Activated naive CD4-positive, alpha-beta T cell treated with anti-CD3 and anti-CD28 coated beads, Interleukin-2, amount 50 U/mL, for 24 hours (primary cell): Measurements from ENCODE around the gene ZNF117.
"Not testable (repeated sequence)": the region's sequence is repeated elsewhere in the genome, so short reads cannot be mapped to it uniquely, and the experiment has no call there.

Experiments
- H3K27ac Mint-ChIP-seq: one replicate; pipeline ENCODE4 v1.8.0; 2021; ENCODE audit warnings: mild to moderate bottlenecking, mixed read lengths
- H3K27me3 Mint-ChIP-seq: one replicate; pipeline ENCODE4 v1.8.0; 2021; ENCODE audit warnings: mixed read lengths
- H3K36me3 Mint-ChIP-seq: one replicate; pipeline ENCODE4 v1.8.0; 2021; ENCODE audit warnings: mixed read lengths
- H3K4me1 Mint-ChIP-seq: one replicate; pipeline ENCODE4 v1.8.0; 2021; ENCODE audit warnings: mixed read lengths
- H3K4me3 Mint-ChIP-seq: one replicate; pipeline ENCODE4 v1.8.0; 2021; ENCODE audit warnings: mild to moderate bottlenecking, mixed read lengths
- H3K9me3 Mint-ChIP-seq: one replicate; pipeline ENCODE4 v1.8.0; 2021; ENCODE audit warnings: mixed read lengths

The ZNF117 gene

DNA sequence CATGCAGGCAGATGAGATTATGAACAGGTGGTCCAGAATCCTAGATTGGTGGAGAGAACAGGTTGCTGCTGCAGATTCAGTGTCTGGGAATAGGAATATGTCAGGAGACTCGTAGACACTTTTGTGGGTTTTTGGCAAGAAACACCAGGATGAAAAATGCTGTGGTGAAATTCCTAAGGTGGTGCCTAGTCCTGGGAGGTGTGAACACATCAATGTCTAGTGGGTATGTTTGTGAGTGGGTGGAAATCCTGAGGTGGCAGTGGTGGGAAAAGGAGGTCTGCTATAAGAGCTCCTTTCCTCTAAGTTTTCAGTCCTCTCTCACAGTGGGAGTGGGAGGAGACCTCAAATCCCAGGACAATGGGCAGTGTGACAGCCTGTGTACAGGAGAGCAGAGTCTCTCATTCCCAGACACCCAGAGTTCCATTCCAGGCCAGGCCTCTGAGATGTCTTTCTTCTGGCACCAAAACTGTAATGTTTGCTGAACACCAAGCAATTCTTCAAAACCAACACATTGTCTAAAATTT lies 10.5 kb upstream of the ZNF117 start:
- Mint-ChIP-seq H3K27me3 (no peaks in the 10 kb centered on the region), H3K27ac (no peak overlapping the region), H3K4me3 (no peak overlapping the region), H3K9me3 (peaks cover 30% of the 10 kb centered on the region), H3K4me1 (peaks cover 40% of the 10 kb centered on the region), H3K36me3 (peaks cover 53% of the 10 kb centered on the region)

DNA sequence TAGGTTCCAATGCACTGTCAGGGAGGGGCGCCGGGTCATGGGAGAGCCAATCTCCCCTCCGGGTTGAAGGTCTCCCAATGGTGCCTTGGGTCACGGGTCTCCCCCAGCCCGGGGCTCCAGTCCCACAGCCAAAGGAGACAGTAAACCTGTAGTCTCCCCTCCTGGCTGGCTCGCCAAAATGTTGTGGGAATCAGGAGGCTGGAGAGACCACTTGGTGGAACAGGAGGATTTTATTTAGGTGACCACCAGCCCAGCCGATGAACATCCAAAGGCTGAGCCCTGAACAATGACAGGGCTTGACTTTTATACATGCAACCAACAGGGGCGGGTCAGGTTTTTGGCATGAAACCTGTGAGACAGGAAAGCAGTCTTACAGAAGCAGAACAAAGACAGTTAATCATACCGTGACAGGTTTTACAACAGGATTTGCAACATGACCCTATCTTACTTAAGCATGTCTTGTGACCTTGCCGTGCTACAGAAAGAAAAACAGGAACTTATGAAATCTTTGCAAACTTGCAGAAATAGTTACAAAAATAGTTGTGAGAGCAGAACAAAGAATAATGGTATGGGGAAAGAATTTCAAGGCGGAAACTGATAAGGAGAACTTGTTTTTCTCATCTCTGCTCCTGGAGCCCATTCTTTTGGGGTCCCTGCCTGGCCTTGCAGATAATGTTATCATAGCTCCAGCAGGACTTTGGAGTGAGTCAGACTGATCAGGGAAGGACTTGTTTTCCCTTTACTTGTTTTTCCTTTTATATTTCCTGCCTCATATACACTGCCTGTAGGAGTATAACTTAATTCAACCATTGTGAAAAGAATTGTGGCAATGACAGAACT lies 8.5 kb upstream of the ZNF117 start:
- Mint-ChIP-seq H3K9me3 (peaks cover 31% of the 10 kb centered on the region), H3K36me3 (peaks cover 47% of the 10 kb centered on the region)

DNA sequence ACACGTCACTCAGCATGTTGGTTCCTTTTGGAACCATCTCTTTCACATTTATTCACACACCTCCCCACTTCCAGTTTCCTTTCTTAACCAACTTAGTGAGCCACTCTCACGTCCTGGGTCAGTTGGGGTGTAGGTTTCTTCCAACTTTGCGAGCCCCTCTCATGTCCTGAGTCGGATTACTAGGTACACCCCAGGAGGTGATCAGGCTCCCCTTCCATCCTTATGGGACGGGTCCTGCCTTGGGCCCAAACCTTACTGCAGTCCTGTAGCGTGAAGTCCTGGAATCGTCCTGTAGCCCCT lies 8.0 kb upstream of the ZNF117 start:
- Mint-ChIP-seq H3K27ac (no peak overlapping the region), H3K27me3 (no peaks in the 10 kb centered on the region), H3K4me3 (no peak overlapping the region), H3K4me1 (peaks cover 20% of the 10 kb centered on the region), H3K9me3 (peaks cover 31% of the 10 kb centered on the region), H3K36me3 (peaks cover 45% of the 10 kb centered on the region)

More for the DNA sequence above, 8.5 kb upstream of the ZNF117 start:
- H3K4me1 Mint-ChIP-seq: peaks cover 25% of the 10 kb centered on the region
- no peak overlapping the region for H3K4me3 Mint-ChIP-seq
- H3K27ac Mint-ChIP-seq: no peak overlapping the region
- H3K27me3 Mint-ChIP-seq: no peaks in the 10 kb centered on the region

DNA sequence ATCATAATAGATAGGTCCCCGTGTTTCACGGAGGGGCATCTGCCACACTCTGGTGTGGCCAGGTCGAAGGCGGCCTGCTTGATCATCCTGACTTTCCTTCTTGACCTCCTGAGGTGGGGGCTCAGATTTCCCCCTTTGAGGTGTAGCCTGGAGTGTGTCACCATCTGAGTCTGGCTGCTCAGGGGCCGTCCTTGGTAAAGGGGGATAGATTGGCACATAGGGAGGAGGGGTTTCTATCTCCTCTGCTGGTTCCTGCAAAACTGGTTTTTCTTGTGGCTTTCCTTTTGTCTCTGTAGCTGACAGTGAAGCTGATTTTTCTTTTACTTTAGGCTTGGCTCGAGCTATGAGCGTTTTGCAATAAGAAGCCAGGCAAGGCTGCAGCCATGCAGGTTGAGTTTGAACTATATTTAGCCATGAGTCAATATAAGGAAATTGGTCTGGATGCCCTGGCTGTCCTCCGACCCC lies 7.1 kb upstream of the ZNF117 start:
- Mint-ChIP-seq H3K9me3 (peaks cover 27% of the 10 kb centered on the region), H3K36me3 (peaks cover 37% of the 10 kb centered on the region), H3K4me3 (no peak overlapping the region), H3K4me1 (peaks cover 12% of the 10 kb centered on the region), H3K27ac (no peak overlapping the region), H3K27me3 (no peaks in the 10 kb centered on the region)

DNA sequence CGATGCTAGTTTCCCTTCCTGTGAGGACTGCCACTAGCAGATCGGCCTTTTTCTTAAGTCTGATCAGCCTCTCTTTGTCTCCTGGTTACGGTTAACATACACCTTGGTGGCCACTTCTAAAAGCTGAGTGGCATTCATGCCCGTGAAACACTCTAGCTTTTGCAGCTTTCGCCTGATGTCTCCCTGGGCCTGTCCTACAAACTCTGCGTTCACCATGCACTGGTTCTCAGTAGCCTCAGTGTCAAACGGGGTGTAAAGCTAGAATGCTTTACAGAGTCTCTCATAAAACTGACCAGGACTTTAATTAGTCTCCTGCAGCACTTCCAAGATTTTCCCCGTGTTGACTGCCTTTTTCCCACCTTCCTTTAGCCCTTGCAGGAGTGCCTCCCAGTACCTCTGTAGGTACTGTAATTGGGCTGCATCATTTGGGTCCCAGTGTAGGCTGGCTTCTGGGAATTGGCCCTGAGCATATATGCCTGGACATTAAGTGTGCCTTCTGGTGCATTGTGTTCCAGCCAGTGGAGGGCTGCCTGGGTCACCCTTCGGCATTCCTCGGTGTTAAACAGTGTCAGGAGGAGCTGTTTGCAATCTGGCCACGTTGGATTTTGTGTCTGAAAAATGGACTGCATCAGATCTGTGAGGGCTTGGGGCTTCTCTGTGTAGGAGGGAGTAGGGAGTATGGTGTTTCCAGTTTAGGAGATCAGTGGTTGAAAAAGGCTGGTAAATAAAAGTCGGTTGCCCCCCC lies 6.5 kb upstream of the ZNF117 start:
- H3K9me3 Mint-ChIP-seq: peaks cover 30% of the 10 kb centered on the region
- H3K27ac Mint-ChIP-seq: no peak overlapping the region
- H3K27me3 Mint-ChIP-seq: no peaks in the 10 kb centered on the region
- no peak overlapping the region for H3K4me3 Mint-ChIP-seq
- H3K4me1 Mint-ChIP-seq: peaks cover 8% of the 10 kb centered on the region
- peaks cover 36% of the 10 kb centered on the region for H3K36me3 Mint-ChIP-seq

DNA sequence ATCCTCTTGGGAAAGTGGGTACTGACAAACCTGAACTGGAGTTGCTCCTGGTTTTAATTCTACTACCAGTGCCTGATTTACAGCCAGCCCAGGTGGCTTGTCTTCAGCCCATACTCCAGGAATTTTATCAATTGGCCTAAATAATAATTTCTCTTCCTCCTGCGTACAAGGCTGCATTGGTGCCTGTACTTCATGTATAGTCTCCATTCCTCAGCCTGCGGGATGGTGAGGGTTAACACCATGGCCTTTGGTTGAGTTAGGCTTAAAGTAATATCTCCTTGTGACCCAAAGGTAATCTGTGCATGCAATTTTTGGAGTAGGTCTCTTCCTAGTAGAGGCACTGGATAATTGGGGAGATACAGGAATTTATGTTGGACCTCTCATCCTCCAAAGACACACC lies 5.5 kb upstream of the ZNF117 start:
- Mint-ChIP-seq H3K36me3 (peaks cover 35% of the 10 kb centered on the region), H3K27ac (no peak overlapping the region), H3K9me3 (peaks cover 33% of the 10 kb centered on the region), H3K4me1 (peaks cover 4% of the 10 kb centered on the region), H3K4me3 (no peak overlapping the region), H3K27me3 (no peaks in the 10 kb centered on the region)

DNA sequence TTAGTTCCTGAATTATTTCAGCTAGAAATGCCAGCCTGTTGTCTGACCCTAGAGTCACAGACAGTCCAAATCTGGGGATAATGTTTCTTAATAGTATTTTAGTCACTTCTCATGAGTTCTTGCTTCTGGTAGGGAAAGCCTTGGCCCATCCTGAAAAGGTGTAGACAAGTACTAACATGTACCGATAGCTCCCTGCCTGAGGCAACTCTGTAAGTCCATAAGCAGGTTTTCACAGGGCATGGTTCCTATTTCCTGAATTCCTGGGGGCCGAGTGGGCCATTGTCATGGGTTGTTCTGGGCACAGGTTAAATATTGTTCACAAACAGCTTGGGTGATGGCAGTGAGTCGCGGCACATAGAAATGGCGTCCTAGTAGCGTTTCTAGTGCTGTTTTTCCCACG lies 3.1 kb upstream of the ZNF117 start:
- H3K27me3 Mint-ChIP-seq: no peaks in the 10 kb centered on the region
- H3K4me1 Mint-ChIP-seq: no peaks in the 10 kb centered on the region
- H3K27ac Mint-ChIP-seq: no peak overlapping the region
- peaks cover 41% of the 10 kb centered on the region for H3K9me3 Mint-ChIP-seq
- no peak overlapping the region for H3K4me3 Mint-ChIP-seq
- H3K36me3 Mint-ChIP-seq: peaks cover 27% of the 10 kb centered on the region

DNA sequence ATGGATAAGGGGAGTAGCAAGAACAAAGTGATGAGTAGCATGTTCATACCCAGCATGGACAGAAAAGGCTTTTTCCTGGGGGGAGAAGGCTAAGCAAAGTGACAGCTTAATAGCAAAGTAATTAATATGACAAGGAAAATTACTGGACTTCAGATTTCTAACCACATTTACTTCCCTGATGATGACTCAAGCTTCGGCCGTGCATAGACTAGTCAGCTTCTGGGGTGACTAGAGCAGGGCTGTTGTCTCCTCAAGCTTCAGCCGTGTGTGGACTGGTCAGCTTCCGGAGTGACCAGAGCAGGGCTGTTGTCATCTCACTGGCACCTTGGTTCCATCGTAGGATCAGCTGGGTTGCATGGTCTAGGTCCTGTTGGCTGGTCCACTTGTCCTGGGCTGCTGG lies 2.1 kb upstream of the ZNF117 start:
- no peak overlapping the region for H3K27ac Mint-ChIP-seq
- H3K36me3 Mint-ChIP-seq: peaks cover 30% of the 10 kb centered on the region
- no peaks in the 10 kb centered on the region for H3K27me3 Mint-ChIP-seq
- no peaks in the 10 kb centered on the region for H3K4me1 Mint-ChIP-seq
- H3K4me3 Mint-ChIP-seq: no peak overlapping the region
- peaks cover 43% of the 10 kb centered on the region for H3K9me3 Mint-ChIP-seq

DNA sequence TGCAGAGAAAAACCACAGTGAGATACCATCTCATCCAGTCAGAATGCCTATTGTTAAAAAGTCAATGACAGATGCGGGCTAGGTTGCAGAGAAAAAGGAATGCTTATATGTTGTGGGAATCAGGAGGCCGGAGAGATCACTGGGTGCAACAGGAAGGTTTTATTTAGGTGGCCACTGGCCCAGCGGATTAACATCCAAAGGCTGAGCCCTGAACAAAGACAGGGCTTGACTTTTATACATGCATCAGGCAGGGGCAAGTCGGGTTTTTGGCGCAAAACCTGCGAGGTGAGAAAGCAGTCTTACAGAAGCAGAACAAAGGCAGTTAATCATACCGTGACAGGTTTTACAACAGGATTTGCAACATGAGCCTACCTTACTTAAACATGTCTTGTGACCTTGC lies 620 bp downstream of the ZNF117 start:
- H3K9me3 Mint-ChIP-seq: peaks cover 54% of the 10 kb centered on the region

DNA sequence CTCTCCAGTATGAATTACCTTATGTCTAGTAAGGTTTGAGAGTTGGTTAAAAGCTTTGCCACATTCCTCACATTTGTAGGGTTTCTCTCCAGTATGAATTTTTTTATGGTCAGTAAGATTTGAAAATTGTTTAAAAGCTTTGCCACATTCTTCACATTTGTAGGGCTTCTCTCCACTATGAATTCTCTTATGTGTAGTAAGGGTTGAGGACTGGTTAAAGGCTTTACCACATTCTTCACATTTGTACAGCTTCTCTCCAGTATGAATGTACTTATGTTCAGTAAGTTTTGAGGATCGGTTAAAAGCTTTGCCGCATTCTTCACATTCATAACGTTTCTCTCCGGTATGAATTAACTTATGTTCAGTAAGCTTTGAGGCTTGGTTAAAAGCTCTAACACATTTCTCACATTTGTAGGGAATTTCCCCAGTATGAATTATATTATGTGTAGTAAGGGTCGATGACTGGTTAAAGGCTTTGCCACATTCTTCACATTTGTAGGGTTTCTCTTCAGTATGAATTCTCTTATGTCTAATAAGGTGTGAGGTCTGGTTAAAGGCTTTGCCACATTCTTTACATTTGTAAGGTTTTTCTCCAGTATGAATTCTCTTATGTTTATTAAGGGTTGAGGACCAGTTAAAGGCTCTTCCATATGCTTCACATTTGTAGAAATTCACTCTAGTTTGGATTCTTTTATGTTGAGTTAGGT lies 12.2 kb downstream of the ZNF117 start:
- Mint-ChIP-seq H3K4me3 (no peak overlapping the region), H3K9me3 (peaks cover 39% of the 10 kb centered on the region), H3K27ac (no peak overlapping the region), H3K27me3 (no peaks in the 10 kb centered on the region), H3K36me3 (peaks cover 57% of the 10 kb centered on the region), H3K4me1 (no peaks in the 10 kb centered on the region)

More for the DNA sequence above, 620 bp downstream of the ZNF117 start:
- no peaks in the 10 kb centered on the region for H3K27me3 Mint-ChIP-seq
- H3K4me1 Mint-ChIP-seq: no peaks in the 10 kb centered on the region
- H3K36me3 Mint-ChIP-seq: peaks cover 50% of the 10 kb centered on the region
- H3K4me3 Mint-ChIP-seq: no peak overlapping the region
- H3K27ac Mint-ChIP-seq: no peak overlapping the region

DNA sequence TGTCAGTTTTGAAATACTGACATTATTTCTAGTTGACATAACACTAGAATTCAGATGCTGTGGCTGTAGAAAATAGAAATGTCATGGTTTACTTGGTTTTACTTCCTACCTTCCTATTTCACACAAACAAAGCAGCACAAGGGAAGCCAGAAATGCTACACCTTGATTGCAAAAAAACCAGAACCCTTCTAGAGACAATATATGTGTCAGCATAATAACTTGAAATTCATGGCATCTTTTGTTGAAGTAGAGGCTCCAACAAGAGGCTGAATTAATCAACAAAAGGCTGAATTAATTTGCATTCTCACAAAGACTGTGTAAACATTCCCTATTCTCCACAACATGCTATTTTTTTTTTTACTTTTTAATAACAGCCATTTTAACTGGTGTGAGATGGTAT lies 25.2 kb downstream of the ZNF117 start:
- no peaks in the 10 kb centered on the region for H3K27me3 Mint-ChIP-seq
- H3K36me3 Mint-ChIP-seq: peaks cover 7% of the 10 kb centered on the region
- peaks cover 16% of the 10 kb centered on the region for H3K9me3 Mint-ChIP-seq
- no peak overlapping the region for H3K27ac Mint-ChIP-seq
- no peaks in the 10 kb centered on the region for H3K4me1 Mint-ChIP-seq
- no peak overlapping the region for H3K4me3 Mint-ChIP-seq

DNA sequence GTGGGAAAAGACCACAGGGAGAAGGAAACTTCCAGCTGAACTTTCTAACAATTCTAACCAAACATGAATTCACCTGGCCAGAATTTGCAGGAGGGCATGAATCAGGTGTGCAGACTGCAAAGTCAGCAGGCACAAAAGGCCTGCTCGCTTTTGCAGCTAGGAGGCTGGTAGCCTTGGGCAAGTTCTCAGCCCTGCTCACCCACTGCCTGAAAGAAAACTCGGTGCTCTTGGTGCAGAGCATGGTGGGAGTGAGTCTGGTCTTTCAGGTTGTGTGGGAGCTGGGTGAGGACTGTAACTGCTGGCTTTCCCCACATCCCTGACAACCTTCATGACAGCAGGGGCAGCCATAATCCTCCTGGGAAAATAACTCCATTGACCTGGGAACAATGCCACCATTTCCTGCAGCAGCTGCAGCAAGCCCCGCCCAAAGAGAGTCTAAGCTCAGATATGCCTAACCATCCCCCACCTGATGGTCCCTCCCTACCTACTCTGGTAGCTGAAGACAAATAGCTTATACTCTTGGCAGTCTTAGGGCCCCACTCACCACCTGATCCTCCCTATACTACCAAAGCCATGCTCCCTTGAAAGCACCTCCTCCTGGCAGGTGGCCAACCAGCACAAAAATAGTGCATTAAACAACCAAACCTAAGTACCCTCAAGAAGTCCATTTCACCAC lies 31.6 kb downstream of the ZNF117 start:
- Mint-ChIP-seq H3K4me3 (no peak overlapping the region), H3K4me1 (no peaks in the 10 kb centered on the region), H3K9me3 (peaks cover 21% of the 10 kb centered on the region), H3K36me3 (peaks cover 5% of the 10 kb centered on the region), H3K27ac (no peak overlapping the region), H3K27me3 (peaks cover 5% of the 10 kb centered on the region)

DNA sequence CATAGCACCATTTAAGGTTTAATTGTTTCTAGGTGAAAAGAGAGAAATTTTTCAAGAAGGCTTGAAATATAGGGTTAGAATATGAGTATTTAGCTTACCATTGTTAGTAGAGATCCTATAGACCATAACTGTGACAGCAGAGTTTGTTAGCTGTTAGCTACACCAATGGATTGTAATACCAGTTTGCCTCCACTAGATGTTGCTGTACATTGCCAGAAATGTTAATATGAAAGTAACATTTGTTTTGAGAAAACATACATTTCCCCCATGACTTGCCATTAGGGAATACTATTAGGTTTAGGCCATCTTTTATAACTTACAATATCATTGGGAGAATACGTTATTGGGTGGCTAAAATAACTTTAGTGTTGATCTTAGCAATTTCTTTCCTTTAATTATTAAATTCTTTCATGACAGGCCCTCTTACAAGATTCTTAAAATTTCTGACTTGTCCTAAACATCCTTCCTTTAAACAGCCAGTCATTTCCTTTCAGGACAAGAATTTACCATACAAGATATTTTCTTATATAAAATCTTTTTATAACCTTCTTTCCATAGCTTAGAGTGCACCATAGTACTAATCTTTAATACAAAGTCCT lies 39.5 kb downstream of the ZNF117 start:
- H3K27me3 Mint-ChIP-seq: peaks cover 33% of the 10 kb centered on the region
- peaks cover 9% of the 10 kb centered on the region for H3K4me1 Mint-ChIP-seq
- no peaks in the 10 kb centered on the region for H3K9me3 Mint-ChIP-seq
- H3K36me3 Mint-ChIP-seq: no peaks in the 10 kb centered on the region
- no peak overlapping the region for H3K27ac Mint-ChIP-seq
- H3K4me3 Mint-ChIP-seq: no peak overlapping the region

DNA sequence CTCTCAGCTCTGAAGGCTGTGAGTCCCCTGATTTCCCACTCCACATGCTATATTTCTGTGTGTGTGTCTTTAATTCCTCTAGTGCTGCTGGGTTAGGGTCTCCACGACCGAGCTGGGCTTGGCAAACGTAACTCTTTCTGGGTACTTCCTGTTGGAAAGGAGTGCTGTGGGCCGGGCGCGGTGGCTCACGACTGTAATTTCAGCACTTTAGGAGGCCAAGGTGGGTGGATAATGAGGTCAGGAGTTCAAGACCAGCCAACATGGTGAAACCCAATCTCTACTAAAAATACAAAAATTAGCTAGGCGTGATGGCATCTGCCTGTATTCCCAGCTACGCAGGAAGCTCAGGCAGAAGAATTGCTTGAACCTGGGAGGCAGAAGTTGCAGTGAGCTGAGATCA lies 40.2 kb downstream of the ZNF117 start:
- H3K27ac Mint-ChIP-seq, H3K4me1 Mint-ChIP-seq, H3K36me3 Mint-ChIP-seq, H3K4me3 Mint-ChIP-seq, H3K9me3 Mint-ChIP-seq: not testable (repeated sequence)
- H3K27me3 Mint-ChIP-seq: peaks cover 37% of the 10 kb centered on the region

DNA sequence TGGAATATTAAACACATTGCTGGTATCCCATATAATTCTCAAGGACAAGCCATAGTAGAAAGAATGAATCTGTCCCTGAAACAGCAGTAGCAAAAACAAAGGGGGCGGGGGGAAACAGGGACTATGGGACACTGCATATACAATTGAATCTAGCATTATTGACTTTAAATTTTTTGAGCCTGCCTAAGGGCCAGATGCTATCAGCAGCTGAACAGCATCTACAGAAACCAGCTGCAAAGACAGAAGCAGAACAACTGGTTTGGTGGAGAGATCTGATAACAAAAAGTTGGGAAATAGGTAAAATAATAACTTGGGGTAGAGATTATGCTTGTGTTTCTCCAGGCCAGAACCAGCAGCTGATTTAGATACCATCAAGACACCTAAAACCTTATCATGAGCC lies 42.1 kb downstream of the ZNF117 start:
- not testable (repeated sequence) for H3K4me1 Mint-ChIP-seq, H3K36me3 Mint-ChIP-seq, H3K9me3 Mint-ChIP-seq, H3K27ac Mint-ChIP-seq, H3K4me3 Mint-ChIP-seq
- peaks cover 44% of the 10 kb centered on the region for H3K27me3 Mint-ChIP-seq
